ENCODE data around the gene DDX21.

DNA sequence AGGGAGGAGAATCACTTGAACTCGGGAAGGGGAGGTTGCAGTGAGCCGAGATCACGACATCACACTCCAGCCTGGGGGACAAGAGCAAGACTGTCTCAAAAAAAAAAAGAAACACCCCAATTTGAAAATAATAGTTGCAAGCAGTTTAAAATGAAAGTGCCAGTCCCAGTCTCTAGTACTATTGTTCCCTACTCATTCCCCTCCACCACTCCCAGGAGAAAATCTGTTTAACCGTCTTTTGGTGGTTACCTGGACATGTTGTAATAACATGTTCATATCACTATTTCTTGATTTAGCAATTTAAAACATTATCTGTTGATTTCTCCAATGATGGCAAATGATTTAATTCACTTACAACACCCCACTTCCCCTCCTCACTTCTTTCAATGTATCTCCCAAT, 77.3 kb downstream of the DDX21 start:
- TF ChIP-seq, protein P1, sequence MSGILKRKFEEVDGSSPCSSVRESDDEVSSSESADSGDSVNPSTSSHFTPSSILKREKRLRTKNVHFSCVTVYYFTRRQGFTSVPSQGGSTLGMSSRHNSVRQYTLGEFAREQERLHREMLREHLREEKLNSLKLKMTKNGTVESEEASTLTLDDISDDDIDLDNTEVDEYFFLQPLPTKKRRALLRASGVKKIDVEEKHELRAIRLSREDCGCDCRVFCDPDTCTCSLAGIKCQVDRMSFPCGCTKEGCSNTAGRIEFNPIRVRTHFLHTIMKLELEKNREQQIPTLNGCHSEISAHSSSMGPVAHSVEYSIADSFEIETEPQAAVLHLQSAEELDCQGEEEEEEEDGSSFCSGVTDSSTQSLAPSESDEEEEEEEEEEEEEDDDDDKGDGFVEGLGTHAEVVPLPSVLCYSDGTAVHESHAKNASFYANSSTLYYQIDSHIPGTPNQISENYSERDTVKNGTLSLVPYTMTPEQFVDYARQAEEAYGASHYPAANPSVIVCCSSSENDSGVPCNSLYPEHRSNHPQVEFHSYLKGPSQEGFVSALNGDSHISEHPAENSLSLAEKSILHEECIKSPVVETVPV (CRISPR knock-in tag; IDR thresholded peaks at IDR 0.05): no peak
- no peak for TF ChIP-seq ZNF70 (CRISPR knock-in tag; IDR thresholded peaks at IDR 0.05)
- no peak for TF ChIP-seq TOX (CRISPR knock-in tag; IDR thresholded peaks at IDR 0.05; ENCODE audit: borderline replicate concordance)
- no peak for TF ChIP-seq ZNF565 (CRISPR knock-in tag; conservative IDR thresholded peaks at IDR 0.05; ENCODE audit: low read depth)
- TF ChIP-seq, protein P2, sequence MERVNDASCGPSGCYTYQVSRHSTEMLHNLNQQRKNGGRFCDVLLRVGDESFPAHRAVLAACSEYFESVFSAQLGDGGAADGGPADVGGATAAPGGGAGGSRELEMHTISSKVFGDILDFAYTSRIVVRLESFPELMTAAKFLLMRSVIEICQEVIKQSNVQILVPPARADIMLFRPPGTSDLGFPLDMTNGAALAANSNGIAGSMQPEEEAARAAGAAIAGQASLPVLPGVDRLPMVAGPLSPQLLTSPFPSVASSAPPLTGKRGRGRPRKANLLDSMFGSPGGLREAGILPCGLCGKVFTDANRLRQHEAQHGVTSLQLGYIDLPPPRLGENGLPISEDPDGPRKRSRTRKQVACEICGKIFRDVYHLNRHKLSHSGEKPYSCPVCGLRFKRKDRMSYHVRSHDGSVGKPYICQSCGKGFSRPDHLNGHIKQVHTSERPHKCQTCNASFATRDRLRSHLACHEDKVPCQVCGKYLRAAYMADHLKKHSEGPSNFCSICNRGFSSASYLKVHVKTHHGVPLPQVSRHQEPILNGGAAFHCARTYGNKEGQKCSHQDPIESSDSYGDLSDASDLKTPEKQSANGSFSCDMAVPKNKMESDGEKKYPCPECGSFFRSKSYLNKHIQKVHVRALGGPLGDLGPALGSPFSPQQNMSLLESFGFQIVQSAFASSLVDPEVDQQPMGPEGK (CRISPR knock-in tag; IDR thresholded peaks at IDR 0.05; ENCODE audit: borderline replicate concordance): no peak
- TF ChIP-seq ZC3H10 (CRISPR knock-in tag; IDR thresholded peaks at IDR 0.05): no peak
- TF ChIP-seq, protein P3, sequence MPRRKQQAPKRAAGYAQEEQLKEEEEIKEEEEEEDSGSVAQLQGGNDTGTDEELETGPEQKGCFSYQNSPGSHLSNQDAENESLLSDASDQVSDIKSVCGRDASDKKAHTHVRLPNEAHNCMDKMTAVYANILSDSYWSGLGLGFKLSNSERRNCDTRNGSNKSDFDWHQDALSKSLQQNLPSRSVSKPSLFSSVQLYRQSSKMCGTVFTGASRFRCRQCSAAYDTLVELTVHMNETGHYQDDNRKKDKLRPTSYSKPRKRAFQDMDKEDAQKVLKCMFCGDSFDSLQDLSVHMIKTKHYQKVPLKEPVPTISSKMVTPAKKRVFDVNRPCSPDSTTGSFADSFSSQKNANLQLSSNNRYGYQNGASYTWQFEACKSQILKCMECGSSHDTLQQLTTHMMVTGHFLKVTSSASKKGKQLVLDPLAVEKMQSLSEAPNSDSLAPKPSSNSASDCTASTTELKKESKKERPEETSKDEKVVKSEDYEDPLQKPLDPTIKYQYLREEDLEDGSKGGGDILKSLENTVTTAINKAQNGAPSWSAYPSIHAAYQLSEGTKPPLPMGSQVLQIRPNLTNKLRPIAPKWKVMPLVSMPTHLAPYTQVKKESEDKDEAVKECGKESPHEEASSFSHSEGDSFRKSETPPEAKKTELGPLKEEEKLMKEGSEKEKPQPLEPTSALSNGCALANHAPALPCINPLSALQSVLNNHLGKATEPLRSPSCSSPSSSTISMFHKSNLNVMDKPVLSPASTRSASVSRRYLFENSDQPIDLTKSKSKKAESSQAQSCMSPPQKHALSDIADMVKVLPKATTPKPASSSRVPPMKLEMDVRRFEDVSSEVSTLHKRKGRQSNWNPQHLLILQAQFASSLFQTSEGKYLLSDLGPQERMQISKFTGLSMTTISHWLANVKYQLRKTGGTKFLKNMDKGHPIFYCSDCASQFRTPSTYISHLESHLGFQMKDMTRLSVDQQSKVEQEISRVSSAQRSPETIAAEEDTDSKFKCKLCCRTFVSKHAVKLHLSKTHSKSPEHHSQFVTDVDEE (CRISPR knock-in tag; IDR thresholded peaks at IDR 0.05): no peak

All from SK-N-SH treated with all-trans-retinoic acid at 6 μM for 48 hours (cell line).